ENCODE results near the gene PLIN5.

The PLIN5 gene

DNA sequence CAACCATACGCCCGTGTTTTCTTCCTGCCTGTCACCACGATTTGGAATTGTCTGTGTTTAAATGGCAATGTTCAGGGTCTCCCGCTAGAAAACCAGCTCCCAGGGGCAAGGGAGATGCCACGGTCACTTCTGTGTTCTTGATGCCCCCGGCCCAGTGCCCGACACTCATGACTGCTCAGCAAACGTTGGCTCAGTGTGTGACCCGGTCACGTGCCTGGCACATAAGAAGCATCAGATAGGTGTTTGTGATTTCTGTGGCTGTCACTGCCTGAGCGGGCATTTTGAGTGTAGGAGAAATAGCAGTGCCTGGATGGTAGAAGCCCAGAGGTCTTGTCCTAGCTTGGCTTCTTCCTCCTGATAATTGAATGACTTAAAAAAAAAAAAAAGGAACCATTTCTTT, 47.5 kb downstream of the PLIN5 start:
- DNase-seq (ENCODE audit: low read depth): no peak

- no peak for DNase-seq (ENCODE audit: low read depth)
These were observed 51.6 kb downstream of the PLIN5 start for GRCh38 chr19:4483385-4483784.

- no peak for DNase-seq (ENCODE audit: low read depth)
These were observed 52.2 kb downstream of the PLIN5 start for GRCh38 chr19:4482721-4483364.

GRCh38 chr19:4477034-4477801, 57.8 kb downstream of the PLIN5 start:
- DNase-seq (ENCODE audit: low read depth): no peak

DNA sequence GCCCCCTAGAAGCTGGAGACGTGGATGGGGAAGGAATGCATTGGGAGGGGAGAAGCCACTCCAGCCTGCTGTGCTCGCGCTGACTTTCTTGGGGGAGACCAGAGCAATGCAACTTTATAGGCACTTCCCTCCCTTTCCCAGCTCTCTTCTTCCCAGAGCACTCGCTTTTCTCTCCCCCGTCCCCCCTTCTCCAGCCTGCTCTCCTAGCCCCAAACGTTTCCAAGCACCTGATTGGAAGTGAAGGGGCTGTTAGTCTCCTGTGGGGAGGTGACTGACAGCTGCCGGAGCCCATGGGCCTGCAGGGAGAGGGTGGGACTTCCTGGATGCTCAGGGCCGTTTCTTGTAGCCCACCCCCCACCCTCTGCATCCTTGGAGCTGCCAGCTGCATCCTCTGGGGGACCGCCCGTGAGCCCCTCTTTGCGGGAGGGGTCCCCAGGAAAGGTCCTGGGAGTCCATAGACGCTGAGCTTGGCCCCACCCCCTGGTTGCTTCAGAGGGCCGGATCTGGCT, 60.5 kb downstream of the PLIN5 start:
- DNase-seq (ENCODE audit: low read depth): peak; percentile 77

GRCh38 chr19:4473763-4474513, 61.1 kb downstream of the PLIN5 start:
- DNase-seq (ENCODE audit: low read depth): peak; percentile 40

DNA sequence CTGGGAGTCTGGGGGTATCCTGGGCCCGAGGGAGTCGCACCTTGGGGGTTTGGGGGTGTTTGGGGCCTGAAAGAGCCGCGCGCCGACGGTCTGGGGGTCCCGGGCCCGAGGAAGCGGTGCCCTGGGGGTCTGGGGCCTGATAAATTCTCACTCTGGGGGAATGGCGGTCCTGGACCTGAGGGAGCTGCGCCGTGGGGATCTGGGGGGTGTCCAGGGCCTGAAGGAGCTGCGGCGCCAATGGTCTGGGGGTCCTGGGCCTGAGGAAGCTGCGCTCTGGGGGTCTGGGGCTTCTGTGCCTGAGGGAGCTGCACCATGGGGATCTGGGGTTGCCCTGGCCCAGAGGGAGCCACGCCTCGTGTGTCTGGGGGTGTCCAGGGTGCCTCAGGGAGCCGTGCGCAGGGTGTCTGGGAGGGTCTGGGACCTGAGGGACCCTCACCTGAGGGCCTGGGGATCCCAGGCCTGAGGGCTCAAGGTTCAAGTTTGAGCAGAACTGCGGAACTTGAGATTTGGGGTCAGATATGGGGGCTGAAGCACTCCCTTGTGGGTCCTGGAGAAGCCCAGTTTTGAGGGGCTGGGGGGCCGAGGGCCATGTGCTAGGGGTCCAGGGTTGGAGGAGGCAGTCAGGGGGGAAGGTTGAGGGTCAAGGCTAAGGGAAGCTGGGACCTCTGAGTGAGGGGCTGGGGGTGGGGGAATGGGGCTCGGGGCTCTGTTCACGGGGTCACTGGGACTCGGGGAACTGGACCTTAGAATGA, 61.8 kb downstream of the PLIN5 start:
- DNase-seq (ENCODE audit: low read depth): no peak
